Body of pancreas (tissue), 4 donors: ENCODE data around the gene XRCC4.

Experiments
- POLR2A ChIP-seq, 3 donors: fragments of 450-650 bp; IDR thresholded peaks; one replicate each; pipeline ENCODE4 v1.6.1; 2016; ENCODE audit warnings: antibody characterized with exemption in 3 of 3, mild to moderate bottlenecking in 2 of 3
- TF ChIP-seq, protein P1 (sequence below), 7 experiments: fragments of 450-650 bp in 4 of 7; fragments of 200-600 bp in 3 of 7; sonication (generic) in 3 of 7; IDR thresholded peaks; one replicate each; pipeline ENCODE4 v1.5.1; 2016 to 2019; ENCODE audit warnings: antibody characterized with exemption in 7 of 7

DNA sequence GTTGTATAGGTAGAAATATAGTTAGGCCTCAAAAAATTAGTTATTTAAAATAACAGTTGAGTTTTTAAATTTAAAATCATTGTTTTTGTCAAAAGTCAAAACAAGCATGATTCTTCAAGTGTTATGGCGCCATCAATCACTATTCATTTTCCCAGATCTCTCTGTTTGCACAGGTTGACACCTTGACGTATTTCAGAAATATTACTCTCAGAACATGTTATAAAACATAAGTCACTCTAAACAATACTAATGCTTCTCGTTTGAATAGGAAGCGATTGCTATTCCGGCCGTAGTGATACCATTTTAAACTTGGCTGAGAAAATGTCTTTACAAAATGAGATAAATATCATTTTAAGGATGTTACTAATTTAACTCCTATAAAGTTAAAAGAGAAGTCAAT lies 268.1 kb downstream of the XRCC4 start:
- TF ChIP-seq, protein P1, sequence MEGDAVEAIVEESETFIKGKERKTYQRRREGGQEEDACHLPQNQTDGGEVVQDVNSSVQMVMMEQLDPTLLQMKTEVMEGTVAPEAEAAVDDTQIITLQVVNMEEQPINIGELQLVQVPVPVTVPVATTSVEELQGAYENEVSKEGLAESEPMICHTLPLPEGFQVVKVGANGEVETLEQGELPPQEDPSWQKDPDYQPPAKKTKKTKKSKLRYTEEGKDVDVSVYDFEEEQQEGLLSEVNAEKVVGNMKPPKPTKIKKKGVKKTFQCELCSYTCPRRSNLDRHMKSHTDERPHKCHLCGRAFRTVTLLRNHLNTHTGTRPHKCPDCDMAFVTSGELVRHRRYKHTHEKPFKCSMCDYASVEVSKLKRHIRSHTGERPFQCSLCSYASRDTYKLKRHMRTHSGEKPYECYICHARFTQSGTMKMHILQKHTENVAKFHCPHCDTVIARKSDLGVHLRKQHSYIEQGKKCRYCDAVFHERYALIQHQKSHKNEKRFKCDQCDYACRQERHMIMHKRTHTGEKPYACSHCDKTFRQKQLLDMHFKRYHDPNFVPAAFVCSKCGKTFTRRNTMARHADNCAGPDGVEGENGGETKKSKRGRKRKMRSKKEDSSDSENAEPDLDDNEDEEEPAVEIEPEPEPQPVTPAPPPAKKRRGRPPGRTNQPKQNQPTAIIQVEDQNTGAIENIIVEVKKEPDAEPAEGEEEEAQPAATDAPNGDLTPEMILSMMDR (IDR thresholded peaks at IDR 0.05) = no peak
- no peak for TF ChIP-seq POLR2A (IDR thresholded peaks at IDR 0.05)
